Lower leg skin (tissue), 3 donors: ENCODE data around the gene CRTC3.

Experiments used
- CTCF ChIP-seq, 3 donors: fragments of 450-650 bp; IDR thresholded peaks; one replicate each; pipeline ENCODE4 v1.5.1; 2016; ENCODE audit warnings: antibody characterized with exemption in 3 of 3, mild to moderate bottlenecking in 3 of 3, moderate library complexity in 2 of 3
- POLR2A ChIP-seq, 2 donors: fragments of 450-650 bp; IDR thresholded peaks; one replicate each; pipeline ENCODE4 v1.6.1; 2016 to 2017; ENCODE audit warnings: antibody characterized with exemption in 2 of 2, mild to moderate bottlenecking in 1 of 2, moderate library complexity in 1 of 2

- no peak for TF ChIP-seq CTCF (IDR thresholded peaks at IDR 0.05)
- TF ChIP-seq POLR2A (IDR thresholded peaks at IDR 0.05): no peak
Measured at GRCh38 chr15:90523373-90523772, 6.3 kb upstream of the CRTC3 start.
